PC-9 (cell line): ENCODE results near the gene CTSH. TPM values are rescaled to one million over a fixed set of nuclear protein-coding genes. Genes with fewer than 3 reads are reported as not detected.

Experiments used
- BruUV-seq: library from RNA; stranded (reverse); fragments of 400-500 nt; replicated peaks from 2 replicates; lab custom pipeline; 2021; lab: Mats Ljungman, UMichigan
- CTCF ChIA-PET: fragments of 300-600 bp; sonication (Branson Sonifier 250); formaldehyde crosslinking; loops from one replicate; lab custom pipeline; 2022; ENCODE audit warnings: antibody characterized with exemption; lab: Charles Lee
- POLR2A ChIA-PET: fragments of 300-600 bp; sonication (Branson Sonifier 250); formaldehyde crosslinking; loops from one replicate; lab custom pipeline; 2022; ENCODE audit warnings: antibody characterized with exemption; ENCODE audit not compliant: unreplicated experiment; lab: Charles Lee
- DNase-seq, 2 experiments: peaks; one replicate each; pipeline versions ENCODE4 v3.0.0 to v3.0.0-alpha.2; 2015 to 2022; ENCODE audit warnings: mixed read lengths in 1 of 2
- H2AFZ ChIP-seq: fragments of 200-600 bp; sonication (generic); 2 replicates; pipeline ENCODE4 v1.8.1; 2017; ENCODE audit warnings: antibody characterized with exemption
- H3F3A ChIP-seq: fragments of 200-600 bp; sonication (generic); 2 replicates; pipeline ENCODE4 v1.8.1; 2017; ENCODE audit warnings: antibody characterized with exemption, mild to moderate bottlenecking, low read depth; ENCODE audit not compliant: insufficient read depth
- H3K27ac ChIP-seq: fragments of 200-600 bp; sonication (generic); 2 replicates; pipeline ENCODE4 v1.6.1; 2016; ENCODE audit warnings: mixed run types
- H3K27me3 ChIP-seq: fragments of 200-600 bp; sonication (generic); 2 replicates; pipeline ENCODE4 v1.6.1; 2016; ENCODE audit warnings: low read depth, mixed run types; ENCODE audit not compliant: insufficient read depth
- H3K36me3 ChIP-seq: fragments of 200-600 bp; sonication (generic); 2 replicates; pipeline ENCODE4 v1.6.1; 2016; ENCODE audit warnings: low read depth, mixed run types
- H3K4me1 ChIP-seq: fragments of 200-600 bp; sonication (generic); replicated peaks from 2 replicates; pipeline ENCODE4 v1.6.1; 2016; ENCODE audit warnings: mixed run types; ENCODE audit not compliant: insufficient read depth
- H3K4me2 ChIP-seq: fragments of 200-600 bp; sonication (generic); 2 replicates; pipeline ENCODE4 v1.6.1; 2017; ENCODE audit warnings: mixed run types
- H3K4me3 ChIP-seq: fragments of 200-600 bp; sonication (generic); 2 replicates; pipeline ENCODE4 v1.6.1; 2016; ENCODE audit warnings: mixed run types
- H3K79me2 ChIP-seq: fragments of 200-600 bp; sonication (generic); 2 replicates; pipeline ENCODE4 v1.6.1; 2017; ENCODE audit warnings: low read depth, mixed run types
- H3K9me2 ChIP-seq: fragments of 200-600 bp; sonication (generic); 2 replicates; pipeline ENCODE4 v1.8.1; 2017; ENCODE audit warnings: mild to moderate bottlenecking; ENCODE audit not compliant: insufficient read depth
- H3K9me3 ChIP-seq: fragments of 200-600 bp; sonication (generic); 2 replicates; pipeline ENCODE4 v1.8.1; 2016; ENCODE audit warnings: low read depth; ENCODE audit not compliant: insufficient read depth
- H4K20me1 ChIP-seq: fragments of 200-600 bp; sonication (generic); 2 replicates; pipeline ENCODE4 v1.8.1; 2017; ENCODE audit not compliant: insufficient read depth
- CTCF ChIP-seq: fragments of 200-600 bp; sonication (generic); conservative IDR thresholded peaks from 2 replicates; pipeline ENCODE4 v1.6.1; 2017; ENCODE audit warnings: mixed run types, antibody characterized with exemption, mild to moderate bottlenecking, moderate library complexity
- EZH2 ChIP-seq: fragments of 200-600 bp; sonication (generic); IDR thresholded peaks from 2 replicates; pipeline ENCODE4 v1.8.0; 2017; ENCODE audit warnings: antibody characterized with exemption, low read depth
- intact Hi-C: fragments of 100-400 bp; cut with micrococcal nuclease; formaldehyde crosslinking; loops from one replicate; pipeline ENCODE4 v1.10.0; 2022; ENCODE audit not compliant: unreplicated experiment
- total RNA-seq: library from RNA; stranded (reverse); gene quantifications from 2 replicates; pipeline ENCODE4 v1.2.3, GENCODE V29; 2021

The CTSH gene
- total RNA-seq, 1 experiment from 2014 or later: 101 TPM

GRCh38 chr15:78944202-78944625, 632 bp downstream of the CTSH start:
- peaks cover 22% of the 10 kb centered on the region for H3K79me2 ChIP-seq
- BruUV-seq: no TSS peak
- peak overlapping the region; percentile 83 for H2AFZ ChIP-seq
- H4K20me1 ChIP-seq: no peaks in the 10 kb centered on the region
- no peaks in the 10 kb centered on the region for H3K9me2 ChIP-seq
- TF ChIP-seq EZH2 (no peak), CTCF (no peak)
- H3K4me2 ChIP-seq: peak overlapping the region; percentile 72
- peaks cover 16% of the 10 kb centered on the region; the same call in 1 of the 2 replicates for H3F3A ChIP-seq
- intact Hi-C loops: loop anchor here (2.0 kb wide), 1 partner anchor 13 kb away; no protein-coding TSS in a partner anchor
- POLR2A ChIA-PET: interaction anchor here (1.1 kb wide), 1 partner anchor 24 kb away, joined by 6 read pairs; no protein-coding TSS in a partner anchor
- H3K4me1 ChIP-seq: peaks cover 23% of the 10 kb centered on the region
- H3K36me3 ChIP-seq: no peaks in the 10 kb centered on the region
- DNase-seq: no peak
- no peaks in the 10 kb centered on the region for H3K9me3 ChIP-seq
- peak overlapping the region; percentile 58 for H3K4me3 ChIP-seq
- H3K27ac ChIP-seq: no peak overlapping the region
- CTCF ChIA-PET: interaction anchor here (0.6 to 2.0 kb wide), 3 partner anchors 35 to 214 kb away, joined by 3 to 6 read pairs (median 3); no protein-coding TSS in a partner anchor
- H3K27me3 ChIP-seq: no peaks in the 10 kb centered on the region

- Histone ChIP-seq H3K4me2 (peak overlapping the region; percentile 72), H3K79me2 (peaks cover 22% of the 10 kb centered on the region), H3K9me2 (no peaks in the 10 kb centered on the region), H3K27me3 (no peaks in the 10 kb centered on the region), H3K9me3 (no peaks in the 10 kb centered on the region), H3K4me3 (peak overlapping the region; percentile 58), H3K27ac (no peak overlapping the region), H3K36me3 (0 out of 2 replicates have a peak, but pooled peaks cover 4% of the 10 kb centered on the region), H4K20me1 (no peaks in the 10 kb centered on the region), H3F3A (peaks cover 11% of the 10 kb centered on the region; the same call in 1 of the 2 replicates), H2AFZ (no peak overlapping the region), H3K4me1 (peaks cover 18% of the 10 kb centered on the region)
- POLR2A ChIA-PET: no interaction called here
- BruUV-seq: no TSS peak
- CTCF ChIA-PET: interaction anchor here (2.0 kb wide), 1 partner anchor 36 kb away, joined by 6 read pairs; no protein-coding TSS in a partner anchor
- DNase-seq: peak; percentile 35 to 57
- no peak for TF ChIP-seq CTCF
- no peak for TF ChIP-seq EZH2
- intact Hi-C loops: loop anchor here (2.0 kb wide), 1 partner anchor 13 kb away; no protein-coding TSS in a partner anchor
Observed at GRCh38 chr15:78943692-78944091, 1.2 kb downstream of the CTSH start.

GRCh38 chr15:78942741-78943140, 2.1 kb downstream of the CTSH start:
- Histone ChIP-seq H3K9me2 (no peaks in the 10 kb centered on the region), H3F3A (peaks cover 3% of the 10 kb centered on the region; the same call in 1 of the 2 replicates), H3K4me1 (peaks cover 14% of the 10 kb centered on the region), H4K20me1 (no peaks in the 10 kb centered on the region), H2AFZ (no peak overlapping the region), H3K4me2 (peak overlapping the region; percentile 72; the same call in 1 of the 2 replicates), H3K9me3 (no peaks in the 10 kb centered on the region), H3K27me3 (no peaks in the 10 kb centered on the region), H3K4me3 (no peak overlapping the region), H3K27ac (no peak overlapping the region), H3K36me3 (0 out of 2 replicates have a peak, but pooled peaks cover 4% of the 10 kb centered on the region), H3K79me2 (peaks cover 22% of the 10 kb centered on the region)
- BruUV-seq: no TSS peak
- ChIA-PET CTCF (no interaction called here), POLR2A (no interaction called here)
- no peak for DNase-seq
- intact Hi-C loops: no loop called here
- TF ChIP-seq EZH2 (no peak), CTCF (no peak)
